Muscle of back (tissue), 11 donors: Measurements from ENCODE around the gene SLC13A3. TPM values are rescaled to one million over a fixed set of nuclear protein-coding genes. Genes with fewer than 3 reads are reported as not detected.

Experiments
- DNase-seq, 3 donors: peaks; one replicate each; pipeline versions ENCODE4 v3.0.0 to v3.0.0-alpha.2; 2013
- polyA plus RNA-seq, 10 donors: library from polyadenylated mRNA; unstranded; fragments of 120-200 nt; gene quantifications; one replicate each; pipeline ENCODE4 v1.2.1, GENCODE V29; 2013; ENCODE audit not compliant: insufficient read length in 10 of 10

SLC13A3 gene
- polyA plus RNA-seq, 10 donors: 2.2 to 4.8 (median 3.3) TPM

DNA sequence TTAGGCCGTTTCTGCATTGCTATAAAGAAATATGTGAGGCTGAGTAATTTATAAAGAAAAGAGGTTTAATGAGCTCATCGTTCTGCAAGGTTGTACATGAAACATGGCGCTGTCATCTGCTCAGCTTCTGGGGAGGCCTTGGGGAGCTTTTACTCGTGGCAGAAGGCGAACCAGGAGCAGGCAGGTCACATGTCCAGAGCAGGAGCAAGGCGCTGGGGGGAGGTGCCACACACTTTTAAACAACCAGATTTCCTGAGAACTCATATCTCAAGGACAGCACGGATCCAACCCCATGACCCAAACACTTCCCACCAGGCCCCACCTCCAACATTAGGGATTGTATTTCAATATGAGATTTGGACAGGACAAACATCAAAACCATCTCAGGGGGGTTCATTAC, 6.4 kb upstream of the SLC13A3 start:
- no peak for DNase-seq

DNA sequence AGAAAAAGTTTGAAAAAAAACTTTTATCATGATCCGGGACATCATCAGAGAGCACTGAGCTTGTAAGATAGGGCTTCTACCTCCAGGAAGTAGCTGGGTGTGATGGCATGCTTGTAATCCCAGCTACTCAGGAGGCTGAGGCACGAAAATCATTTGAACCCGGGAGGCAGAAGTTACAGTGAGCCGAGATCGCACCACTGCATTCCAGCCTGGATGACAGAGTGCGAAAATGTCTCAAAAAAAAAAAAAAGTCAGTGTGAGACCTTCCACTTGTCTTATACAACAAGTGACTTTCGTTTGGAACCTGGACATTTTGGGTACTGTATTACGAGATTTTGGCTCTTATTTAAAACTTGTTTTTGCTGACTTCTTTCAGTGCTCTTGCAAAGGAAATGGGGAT, 5.9 kb upstream of the SLC13A3 start:
- no peak for DNase-seq

DNA sequence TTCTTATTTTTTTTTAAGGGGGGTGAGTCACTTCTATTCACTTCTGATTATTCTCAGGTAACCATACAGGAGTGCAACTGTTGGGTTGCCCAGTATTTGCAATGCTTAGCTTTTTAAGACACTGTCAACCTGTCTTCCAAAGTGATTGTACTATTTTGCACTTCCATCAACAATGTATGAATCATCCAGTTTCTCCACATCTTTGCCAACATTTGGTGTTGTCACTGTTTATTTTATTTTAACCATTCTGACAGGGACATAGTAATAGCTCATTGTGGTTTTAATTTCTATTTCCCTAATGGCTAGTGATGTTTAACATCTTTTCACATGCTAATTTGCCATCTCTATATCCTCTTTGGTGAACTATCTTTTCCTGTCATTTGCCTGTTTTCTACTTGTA, 1.4 kb upstream of the SLC13A3 start:
- DNase-seq: no peak

DNA sequence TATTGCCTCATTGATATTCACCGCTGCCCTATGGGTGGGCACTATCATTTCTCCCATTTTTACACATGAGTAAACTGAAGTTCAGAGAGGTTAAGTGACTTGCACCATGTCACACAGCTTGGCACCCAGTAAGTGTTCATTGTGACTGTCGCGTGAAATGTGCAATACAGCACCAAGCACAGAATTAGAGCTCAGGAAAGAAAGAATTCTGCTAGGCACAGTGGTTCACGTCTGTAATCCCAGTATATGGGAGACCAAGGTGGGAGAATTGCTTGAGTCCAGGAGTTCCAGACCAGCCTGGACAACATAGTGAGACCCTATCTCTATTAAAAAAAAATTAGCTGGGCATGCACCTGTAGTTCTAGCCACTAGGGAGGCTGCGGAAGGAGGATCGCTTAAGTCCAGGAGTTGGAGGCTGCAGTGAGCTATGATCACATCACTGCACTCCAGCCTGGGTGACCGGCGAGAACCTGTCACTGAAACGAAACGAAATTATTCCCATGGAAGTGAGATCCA, 626 bp downstream of the SLC13A3 start:
- DNase-seq: no peak

DNA sequence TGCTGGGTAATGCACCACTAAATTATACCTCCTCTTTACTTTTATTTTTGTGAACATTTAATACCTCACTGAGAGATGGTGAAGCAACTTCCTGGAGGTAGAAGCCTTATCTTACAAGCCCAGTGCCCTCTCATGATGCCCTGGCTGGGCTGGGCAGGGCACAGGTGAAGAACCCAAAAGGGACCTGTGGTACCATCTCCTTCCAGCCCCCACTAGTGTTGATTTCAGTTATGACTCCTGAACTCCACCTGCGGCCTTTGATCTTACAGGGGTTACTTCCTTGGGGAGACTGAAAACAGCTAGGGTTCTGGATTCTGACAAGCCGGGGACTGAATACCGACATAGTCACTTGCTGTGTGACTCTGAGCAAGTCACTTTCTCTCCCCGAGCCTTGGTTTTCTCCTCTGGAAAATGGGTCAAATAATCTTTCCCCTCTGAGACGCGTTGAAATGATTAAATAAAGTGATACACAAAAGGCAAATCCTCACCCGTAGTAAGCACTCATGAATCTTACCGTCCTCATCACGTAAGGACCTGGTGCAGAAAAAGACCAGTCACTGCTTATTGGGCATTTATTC, 1.2 kb downstream of the SLC13A3 start:
- DNase-seq: no peak

DNA sequence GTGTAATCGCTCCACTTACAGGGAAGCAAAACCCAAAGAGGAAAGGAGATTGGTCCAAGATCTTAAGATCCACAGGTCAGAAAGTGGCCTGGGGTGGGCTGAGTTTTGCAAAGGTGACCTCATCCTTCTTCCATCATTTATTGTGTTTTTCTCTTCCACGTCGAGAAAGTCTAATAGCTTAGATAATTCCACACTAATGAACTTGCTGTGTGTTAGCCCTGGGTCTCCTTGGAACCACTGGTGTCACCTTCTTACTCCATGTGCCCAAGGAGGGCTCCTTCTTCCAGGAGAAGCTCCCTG, 1.7 kb downstream of the SLC13A3 start:
- DNase-seq: no peak

DNA sequence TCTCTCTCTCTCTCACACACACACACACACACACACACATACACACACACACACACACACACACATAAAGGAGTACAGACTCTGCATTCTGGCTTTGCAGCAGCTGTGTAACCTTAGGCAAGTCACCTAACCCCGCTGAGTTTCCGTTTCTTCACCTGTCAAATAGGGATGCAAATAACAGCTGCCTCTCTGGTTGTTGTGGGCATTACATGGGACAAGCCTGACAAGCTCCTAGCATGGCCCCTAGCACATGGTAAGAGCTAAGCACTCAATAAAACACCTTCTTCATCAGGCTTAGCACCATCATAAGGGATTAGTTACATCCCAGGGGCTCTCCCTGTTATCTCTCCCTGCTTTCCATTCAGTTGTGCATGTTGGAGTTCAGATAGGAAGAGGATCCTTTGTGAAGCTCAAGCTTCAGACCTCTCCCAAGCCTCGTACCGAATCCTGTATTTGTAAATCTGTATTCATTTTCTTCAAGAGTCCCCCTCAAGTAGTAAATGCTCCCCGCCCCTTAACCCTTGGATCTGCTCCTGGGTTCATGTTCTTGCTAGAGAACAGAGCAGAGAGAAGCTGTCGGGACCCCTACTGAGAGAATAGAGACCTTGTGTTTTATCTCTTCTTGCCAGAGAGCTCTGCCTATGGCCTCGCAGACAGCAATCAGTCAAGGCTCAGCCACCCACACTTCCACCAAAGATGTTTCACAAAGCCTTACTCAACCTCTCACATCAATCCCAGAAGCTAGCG, 2.2 kb downstream of the SLC13A3 start:
- no peak for DNase-seq

DNA sequence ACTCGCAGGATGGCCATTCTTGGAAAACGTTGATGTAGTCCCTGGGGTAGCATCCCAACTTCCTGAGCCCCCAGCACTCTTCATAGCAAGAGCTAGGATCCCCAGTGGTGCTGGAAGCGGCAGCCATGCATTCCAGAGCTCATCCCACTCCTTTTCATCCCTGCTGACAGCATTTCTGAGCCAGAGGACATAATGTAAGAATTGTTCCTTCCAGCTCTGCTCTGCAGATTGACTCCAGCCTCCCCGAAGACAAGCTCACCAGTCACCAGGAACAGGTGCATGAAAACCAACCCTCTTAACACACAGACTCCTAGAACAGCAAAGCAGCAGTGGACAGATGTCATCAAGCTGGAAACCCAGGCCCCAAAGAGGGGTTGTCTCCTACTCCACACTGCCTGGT, 3.8 kb downstream of the SLC13A3 start:
- DNase-seq: no peak

DNA sequence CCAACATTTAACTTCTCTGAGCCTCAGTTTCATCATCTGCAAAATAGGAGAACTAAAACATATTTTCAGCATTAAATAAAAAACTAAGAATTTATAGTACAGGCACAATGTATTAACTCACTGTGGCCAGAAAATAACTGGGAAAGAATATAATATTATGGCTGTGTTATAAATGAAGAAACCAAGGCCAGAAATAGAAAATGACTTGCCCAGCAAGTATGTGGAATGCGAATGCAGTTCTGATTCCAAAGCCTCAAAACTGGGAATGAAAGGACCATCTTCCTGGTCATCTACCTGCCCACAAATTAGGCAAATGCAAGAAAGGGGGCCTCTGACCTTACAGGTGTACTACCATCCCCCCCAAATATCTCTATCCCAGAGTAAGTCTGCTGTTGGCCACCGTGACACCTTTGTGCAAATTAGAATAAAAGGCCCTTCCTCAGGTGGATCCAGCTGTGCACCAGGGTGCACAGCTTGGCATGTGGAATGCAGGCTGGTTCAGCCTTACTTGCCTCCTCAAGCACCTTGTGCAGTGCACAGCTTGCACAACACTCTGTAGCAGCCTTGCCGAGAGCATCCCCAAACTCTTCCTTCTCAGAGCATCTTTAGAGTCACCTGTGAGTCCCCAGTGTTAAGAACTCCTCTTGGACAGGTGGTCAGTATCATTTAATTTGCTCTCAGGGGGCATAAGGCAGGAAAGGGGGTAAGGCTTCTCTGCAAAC, 4.4 kb downstream of the SLC13A3 start:
- no peak for DNase-seq

DNA sequence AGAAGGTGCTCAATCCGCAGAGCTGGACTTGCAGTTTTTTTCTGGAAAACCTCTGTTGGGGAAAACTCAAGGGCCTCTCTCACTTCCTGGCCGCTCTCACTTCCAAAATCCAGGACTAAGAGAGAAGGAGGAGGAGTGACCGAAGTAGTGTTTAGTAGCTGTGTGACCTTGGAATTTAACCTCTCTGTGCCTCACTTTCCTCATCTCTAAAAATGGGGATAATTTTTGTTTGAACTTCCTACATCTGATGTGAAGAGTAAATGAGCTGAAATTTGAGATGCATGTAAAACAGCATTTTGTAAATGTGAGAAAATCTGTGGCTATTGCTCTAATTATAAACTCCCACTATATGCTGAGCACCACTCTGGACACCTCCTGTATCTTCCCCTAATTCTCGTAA, 5.1 kb downstream of the SLC13A3 start:
- no peak for DNase-seq

DNA sequence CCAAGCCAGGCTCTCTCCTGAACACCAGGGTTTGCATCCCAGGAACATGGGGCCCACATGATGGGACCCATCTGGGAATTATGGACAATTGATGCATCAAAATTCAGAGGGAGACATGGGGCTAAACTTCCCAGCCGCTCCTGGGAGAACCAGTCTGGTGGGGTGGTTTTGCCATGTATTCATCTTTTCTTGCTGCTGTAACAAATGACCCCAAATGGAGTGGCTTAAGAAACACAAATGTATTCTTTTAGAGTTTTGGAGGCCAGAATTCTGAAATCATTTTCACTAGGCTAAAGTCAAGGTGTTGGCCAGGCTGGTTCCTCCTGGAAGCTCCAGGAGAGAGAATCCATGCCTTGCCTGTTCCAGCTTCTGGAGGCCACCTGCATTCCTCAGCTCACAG, 6.5 kb downstream of the SLC13A3 start:
- DNase-seq: no peak

DNA sequence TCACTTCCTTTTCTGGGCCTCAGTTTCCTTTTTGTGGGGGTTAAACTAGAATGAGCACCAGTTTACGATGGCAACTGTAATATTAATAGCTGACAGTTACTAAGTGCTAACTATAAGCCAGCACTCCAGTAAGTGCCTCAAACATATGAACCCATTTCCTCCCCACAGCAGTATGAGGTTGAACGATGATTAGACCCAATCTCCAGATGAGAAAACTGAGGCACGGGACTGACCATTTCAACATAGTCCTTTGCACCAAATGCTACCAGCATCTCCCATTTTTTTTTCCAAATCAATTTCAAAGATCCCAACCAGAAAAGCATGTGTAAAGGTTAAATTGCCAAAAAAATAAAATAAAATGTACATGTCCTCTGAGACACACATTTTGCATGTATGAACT, 7.1 kb downstream of the SLC13A3 start:
- DNase-seq: no peak

DNA sequence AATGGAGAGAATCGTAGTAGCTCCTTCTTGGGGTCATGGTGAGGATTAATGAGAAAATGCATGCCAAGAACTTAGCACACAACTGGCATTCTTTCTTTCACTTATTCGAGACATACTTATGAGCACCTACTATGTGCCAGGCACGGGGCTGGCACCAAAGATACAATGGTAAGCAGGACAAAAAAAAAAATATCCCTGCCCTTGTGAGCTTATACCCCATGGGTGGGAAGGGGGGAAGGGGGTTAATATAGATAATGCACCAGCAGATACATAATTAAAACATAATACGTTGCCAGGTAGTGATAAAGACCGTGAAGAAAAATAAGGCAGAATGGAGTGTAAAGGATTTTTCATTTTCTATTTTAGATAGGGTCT, 8.3 kb downstream of the SLC13A3 start:
- DNase-seq: no peak

DNA sequence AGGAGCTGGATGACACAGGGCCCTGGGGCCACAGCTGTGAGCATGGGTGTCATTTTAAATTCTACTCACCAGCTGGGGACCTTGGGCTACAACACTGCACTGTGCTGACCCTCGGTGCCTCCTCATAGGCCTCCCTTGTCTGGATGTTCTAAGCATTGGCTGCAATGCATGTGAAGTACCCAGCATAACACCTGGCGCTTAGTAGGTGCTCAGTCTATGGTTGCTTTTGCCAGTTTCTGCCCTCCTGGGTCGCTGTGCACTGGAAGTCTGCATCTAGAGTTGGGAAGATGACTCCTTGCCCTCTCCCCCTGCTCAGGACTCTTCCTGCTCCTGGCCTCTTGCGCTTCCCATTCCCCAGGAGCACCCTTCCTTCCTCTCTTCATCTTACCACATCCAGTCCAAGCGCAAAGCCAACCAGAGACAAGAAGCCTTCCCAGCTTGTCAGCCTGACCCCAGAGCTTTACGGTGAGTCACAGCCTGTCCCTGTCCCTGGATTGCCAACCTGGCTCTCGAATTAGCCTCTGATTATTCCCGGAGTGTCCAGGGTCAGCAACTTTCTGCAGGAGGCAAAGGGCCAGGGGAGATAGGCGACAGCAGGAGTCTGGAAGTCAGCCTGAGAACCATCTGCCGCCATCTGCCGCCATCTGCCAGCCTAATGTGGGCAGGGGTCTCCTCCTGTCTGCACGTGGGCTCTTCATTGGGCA, 8.8 kb downstream of the SLC13A3 start:
- DNase-seq: no peak

DNA sequence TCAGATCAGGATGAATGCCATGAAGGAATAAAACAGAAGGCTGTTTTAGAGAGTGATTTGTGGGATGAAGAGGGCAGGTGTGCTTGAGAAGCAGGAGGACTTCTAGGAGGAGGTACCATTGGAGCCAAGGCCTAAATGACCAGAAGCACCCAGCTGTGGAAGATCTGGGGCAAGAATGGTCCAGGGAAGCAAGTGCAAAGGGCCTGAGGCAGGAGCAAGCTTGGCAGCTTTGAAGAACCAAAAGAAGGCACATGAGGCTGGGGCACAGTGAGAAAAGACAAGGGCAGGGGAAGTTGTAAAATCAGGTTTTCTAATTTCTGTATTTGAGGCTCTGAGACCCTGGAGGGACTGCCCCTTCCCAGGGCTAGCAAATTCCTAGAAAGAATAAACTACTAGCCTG, 9.8 kb downstream of the SLC13A3 start:
- no peak for DNase-seq

DNA sequence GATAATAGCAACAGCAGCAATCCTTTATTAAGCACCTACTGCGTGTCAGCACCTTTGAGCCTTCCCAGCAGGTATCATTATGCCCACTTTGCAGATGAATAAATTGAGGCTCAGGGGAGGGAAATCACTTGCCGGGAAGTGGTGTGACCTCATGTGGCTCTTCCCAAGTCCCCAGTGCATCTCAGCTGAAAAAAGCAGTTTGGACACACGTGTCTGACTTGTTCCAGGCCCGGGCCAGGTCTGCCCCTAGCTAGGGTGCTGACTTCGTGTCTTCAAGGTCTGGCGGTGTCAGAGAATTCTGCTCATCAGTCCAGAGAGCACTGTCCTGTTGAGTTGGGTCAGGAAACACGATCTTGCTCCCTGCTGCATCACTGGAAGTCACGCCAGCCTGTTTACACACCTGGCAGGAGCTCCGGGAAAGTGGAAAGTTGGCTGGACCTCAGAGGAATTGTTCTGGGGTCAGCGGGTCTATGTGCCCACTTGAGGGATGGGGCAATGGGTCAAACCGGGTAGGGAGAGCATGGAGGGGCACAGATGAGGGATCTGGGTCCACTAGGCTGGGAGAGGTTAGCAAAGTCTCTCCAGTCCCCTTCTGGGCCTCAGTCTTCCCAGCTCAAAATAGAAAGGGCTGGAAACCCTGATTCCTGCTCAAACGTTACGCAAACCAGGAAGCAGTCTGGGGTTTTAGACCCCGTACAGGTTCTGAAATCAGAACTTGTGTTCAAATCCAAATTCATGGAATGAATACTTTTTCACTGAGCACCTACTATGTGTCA, 10.5 kb downstream of the SLC13A3 start:
- DNase-seq: no peak

DNA sequence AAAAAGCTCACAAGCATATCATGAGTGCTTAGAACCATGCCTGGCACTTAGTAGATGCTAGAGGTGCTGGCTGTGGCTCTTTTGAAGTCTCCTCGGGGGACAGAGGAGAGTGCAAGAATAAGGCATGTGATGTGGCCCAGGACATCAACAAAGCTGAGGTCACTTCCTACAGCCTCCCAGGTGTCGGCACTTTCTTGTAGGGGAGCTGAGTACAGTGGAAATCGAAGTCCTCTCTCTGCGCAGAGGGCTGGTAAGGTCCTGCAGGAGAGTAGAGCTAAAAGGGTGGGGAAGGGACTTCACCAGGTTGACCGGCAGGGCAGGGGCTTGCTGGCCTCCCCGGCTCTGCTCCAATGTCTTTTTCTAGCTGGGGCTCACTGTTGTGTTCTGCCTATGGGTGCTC, 11.2 kb downstream of the SLC13A3 start:
- no peak for DNase-seq

DNA sequence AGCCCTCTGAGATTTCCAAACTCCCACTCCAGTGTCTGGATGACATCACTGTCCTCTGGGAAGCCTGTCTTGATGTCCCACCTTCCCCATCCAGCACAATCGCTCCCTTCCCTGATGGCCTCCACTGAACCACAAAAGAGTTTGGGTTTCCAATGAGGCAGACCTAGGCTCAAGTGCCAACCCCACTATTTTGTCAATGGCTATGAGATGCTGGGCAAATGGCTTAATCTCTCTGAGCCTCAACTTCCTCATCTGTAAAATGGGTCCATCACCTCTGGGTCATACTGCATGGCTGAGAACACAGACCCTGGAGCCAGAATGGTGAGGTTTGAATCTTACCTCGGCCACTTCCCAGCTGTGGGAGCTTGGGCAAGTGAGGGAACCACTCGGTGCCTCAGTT, 11.7 kb downstream of the SLC13A3 start:
- DNase-seq: no peak

DNA sequence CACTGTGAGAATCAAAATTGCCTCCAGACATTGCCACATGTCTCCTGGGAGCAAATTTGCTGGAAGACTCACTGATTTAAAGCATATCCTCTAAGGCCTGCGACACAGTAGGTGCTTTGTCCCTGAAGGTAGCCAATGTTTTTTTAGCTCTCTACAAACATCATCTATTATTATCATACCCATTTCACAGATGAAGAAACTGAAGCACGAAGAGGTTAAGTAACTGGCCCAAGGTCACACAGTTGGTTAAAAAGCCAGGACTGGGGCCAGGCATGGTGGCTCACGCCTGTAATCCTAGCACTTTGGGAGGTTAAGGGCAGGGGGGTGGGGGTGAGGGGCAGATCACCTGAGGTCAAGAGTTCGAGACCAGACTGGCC, 12.4 kb downstream of the SLC13A3 start:
- no peak for DNase-seq

DNA sequence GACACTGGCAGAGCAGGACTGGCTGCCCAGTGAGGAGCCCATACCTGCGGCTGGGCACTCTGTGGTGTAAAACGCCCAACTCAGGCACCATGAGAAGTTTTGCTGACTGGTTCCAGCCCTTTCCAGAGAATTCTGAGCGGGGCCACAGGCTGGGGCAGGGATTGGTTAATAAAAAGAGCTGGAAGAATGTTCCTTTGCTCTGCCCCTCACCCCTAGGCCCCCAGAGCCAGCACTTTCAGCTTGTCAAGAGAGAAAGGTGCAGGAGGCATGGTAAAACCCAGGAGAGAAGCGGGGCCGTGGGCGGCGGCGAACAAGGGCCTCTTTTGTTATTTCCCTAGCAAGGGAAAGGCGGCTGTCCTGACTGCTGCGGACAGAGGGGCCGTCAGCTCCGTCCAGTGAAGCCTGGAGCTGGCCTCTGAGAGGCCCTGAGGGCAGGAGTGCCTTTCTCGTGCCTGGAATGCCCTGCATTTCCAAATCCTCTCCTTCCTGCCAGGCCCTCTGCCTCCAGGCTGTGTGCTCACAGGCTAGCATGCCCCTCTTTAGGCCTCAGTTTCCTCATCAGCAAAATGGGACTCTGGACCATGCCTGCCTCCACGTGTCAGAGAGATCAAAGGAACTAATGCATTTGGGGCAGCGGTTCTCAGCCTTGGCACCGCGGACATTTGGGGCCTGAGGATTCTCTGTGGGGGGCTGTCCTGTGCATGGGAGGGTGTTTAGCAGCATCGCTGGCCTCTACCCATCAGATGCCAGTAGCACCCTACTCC, 12.9 kb downstream of the SLC13A3 start:
- DNase-seq: no peak

DNA sequence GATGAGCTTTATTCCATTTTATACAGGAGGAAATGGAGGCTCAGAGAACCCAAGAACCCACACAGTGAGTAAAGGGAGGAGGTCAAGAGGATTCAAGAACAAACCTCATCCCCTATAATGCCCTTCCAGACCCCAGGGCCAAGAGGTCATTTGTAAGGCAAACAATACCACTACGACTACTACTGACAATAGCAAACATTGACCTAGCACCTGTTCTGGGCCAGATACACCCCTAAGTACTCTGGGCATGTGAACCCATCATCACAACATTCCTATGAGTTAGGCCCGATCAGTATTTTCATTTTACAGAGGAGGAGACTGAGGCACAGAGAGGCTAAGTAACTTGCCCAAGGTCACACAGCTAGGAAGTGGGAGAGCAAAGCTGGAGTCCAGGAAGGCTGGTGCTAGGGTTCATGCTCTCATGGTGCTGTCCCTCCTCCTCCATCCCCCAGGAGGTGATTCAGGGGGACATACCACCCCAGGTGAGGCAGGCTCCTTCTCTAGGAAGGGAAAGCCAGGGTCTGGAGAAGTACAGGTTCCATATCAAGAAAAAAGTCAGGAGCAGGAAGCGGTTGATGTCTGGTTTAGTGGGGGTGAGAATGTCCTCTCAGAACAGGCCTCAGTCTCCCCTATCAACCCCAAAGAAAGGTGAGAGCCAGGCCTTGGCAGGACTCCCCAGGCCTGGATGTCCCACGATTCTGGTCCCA, 13.7 kb downstream of the SLC13A3 start:
- DNase-seq: no peak
